Activated effector memory CD4-positive, alpha-beta T cell treated with Interleukin-2 at 50 U/mL for 16 hours (primary cell): ENCODE measurements around the gene LAMA4.

Source experiments
- DNase-seq: peaks from one replicate; pipeline ENCODE4 v3.0.0-alpha.2; 2020

LAMA4 gene, protein sequence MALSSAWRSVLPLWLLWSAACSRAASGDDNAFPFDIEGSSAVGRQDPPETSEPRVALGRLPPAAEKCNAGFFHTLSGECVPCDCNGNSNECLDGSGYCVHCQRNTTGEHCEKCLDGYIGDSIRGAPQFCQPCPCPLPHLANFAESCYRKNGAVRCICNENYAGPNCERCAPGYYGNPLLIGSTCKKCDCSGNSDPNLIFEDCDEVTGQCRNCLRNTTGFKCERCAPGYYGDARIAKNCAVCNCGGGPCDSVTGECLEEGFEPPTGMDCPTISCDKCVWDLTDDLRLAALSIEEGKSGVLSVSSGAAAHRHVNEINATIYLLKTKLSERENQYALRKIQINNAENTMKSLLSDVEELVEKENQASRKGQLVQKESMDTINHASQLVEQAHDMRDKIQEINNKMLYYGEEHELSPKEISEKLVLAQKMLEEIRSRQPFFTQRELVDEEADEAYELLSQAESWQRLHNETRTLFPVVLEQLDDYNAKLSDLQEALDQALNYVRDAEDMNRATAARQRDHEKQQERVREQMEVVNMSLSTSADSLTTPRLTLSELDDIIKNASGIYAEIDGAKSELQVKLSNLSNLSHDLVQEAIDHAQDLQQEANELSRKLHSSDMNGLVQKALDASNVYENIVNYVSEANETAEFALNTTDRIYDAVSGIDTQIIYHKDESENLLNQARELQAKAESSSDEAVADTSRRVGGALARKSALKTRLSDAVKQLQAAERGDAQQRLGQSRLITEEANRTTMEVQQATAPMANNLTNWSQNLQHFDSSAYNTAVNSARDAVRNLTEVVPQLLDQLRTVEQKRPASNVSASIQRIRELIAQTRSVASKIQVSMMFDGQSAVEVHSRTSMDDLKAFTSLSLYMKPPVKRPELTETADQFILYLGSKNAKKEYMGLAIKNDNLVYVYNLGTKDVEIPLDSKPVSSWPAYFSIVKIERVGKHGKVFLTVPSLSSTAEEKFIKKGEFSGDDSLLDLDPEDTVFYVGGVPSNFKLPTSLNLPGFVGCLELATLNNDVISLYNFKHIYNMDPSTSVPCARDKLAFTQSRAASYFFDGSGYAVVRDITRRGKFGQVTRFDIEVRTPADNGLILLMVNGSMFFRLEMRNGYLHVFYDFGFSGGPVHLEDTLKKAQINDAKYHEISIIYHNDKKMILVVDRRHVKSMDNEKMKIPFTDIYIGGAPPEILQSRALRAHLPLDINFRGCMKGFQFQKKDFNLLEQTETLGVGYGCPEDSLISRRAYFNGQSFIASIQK (N-terminal part only)

DNA sequence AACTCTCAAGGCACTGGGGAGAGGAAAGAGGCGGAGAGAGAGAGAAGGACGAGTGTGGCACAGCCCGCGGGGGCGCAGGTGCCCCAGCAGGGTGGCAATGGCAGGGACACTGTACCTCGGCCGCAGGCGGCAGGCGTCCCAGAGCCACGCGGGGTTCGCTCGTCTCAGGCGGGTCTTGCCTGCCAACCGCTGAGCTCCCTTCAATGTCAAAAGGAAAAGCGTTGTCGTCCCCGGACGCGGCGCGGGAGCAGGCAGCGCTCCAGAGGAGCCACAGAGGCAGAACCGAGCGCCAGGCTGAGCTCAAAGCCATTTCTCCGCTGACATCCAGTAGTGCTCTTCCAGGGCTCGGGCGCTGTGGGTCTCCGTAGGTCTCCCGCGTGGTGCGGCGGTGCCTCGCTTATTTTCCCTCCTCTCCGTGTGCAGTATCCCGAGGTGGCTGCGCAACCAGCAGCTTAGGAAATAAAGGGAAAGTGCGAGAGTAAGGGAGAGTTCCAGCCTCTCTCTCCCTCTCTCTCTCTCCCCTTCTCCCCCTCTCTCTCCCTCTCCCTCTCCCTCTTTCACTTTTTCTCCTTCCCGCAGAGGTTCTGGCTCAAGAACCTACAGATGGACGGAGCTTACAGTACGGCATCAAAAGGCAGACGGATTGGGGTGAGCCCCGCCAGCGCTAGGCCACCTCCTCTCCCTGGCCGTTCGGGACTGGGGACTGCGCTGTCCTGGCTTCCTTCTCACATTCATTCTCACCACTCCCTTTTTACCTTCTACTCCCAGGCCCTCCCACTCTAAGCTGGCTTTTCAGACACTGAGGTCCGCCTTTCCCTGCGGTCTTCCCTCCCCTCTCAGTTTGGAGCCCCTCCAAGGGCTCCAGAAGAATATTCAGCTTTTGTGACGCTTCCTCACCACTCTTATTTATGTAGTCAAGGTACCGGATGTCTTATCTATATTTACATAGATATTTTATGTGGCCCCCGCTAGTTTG is at the start of gene LAMA4:
TSS of gene LAMA4 (minus strand) at position 727 of the 976 bp plus-strand sequence. CDS start at position 310, 417 bp downstream.
- no peak for DNase-seq

DNA sequence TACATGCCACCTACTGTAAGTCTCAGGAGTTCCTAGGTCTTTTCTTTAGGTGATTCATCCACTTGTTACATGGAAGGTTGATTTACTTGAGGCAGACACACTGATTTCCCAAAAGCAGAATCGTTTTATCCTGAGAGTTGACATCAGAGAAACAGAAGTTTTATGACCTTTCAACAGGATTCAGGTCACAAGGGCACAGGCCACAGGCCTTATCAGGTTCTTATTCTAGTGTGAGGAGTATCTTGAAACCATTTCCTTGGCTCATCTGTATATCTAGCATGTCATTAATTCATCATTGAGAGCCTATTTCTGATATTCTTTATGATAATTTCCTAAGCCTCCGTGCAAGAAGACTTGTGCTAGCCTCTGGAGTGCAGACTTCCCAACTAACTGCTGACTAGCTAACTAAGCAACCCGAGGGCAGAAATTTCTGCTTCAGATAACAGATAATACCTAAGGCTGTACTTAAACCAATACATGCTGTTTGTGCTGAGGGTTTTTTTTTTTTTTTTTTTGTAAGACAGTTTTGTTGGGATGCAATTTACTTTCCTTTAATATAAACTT is 47.9 kb upstream of the LAMA4 start:
- DNase-seq = no peak

DNA sequence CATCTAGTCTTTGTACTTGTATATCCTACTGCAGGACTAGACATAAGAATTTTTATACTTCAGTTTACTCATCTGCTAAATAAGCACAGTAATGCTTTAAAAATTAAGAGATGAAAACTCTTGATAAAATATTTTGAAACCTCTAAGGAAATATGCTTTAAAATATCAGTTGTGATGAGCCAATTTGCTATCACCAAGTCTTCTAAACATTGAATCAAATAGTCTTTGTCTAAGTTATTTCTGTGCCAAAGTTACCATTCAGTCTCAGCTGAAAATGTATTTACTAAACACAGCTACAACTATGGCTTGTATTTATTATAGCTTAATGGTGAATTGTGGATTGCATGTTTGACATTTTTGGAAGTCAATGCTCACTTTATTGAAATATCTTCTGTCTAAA is 46.5 kb upstream of the LAMA4 start:
- no peak for DNase-seq

DNA sequence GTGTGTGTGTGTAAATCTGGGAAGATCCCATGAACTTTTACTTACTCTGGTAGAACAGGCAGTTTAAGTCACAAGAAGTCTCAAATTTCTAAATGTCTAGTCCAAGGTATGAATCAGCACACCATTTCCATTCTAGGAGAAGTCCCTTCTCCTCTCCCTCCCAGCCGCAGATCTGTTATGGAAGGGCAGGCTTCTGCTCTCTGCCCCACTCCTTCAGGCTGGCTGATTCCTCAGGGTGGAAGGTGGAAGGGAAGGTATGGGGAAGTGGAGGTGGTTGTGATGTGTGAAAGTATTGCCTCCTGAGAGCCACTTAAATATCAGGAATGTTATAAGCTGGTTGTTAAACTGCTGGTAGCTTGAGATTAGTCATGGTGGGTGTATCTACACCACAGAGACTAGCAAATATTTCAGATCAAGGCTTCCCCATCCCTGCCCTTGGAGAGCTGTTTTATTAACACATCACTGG is 44.5 kb upstream of the LAMA4 start:
- no peak for DNase-seq

DNA sequence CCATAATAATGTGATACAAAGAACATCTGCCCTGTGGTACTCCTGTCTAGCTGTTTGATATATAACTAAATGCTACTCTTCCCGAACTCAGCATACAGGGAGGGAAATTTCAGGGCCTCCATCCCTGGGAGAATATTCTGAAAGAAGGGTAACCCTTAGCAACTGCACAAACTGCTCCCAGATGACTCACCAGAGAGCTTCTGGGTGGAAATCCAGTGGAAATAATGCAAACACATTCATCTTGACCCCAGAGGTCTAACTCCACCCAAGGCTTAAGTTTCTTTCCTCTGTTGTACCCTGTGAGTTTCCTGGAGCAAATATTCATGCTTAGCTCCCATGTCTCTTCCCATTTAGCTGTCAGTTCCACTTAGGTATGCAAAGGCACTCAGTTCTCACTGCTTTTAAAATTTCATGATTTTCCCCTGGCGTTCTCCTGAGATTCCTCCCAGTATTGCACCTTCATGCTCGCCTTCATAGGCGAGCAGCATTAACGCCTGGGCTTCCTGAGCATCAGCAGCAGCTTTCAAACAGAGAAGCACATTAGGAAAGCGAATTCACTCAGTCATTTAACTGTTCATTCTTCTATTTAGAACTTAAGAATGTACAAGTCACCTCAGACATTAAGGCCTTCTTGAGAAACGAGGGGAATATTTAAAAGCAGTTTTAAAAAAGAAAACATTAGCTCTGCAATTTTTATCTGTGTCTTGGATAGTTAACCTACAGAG is 43.8 kb upstream of the LAMA4 start:
- no peak for DNase-seq

DNA sequence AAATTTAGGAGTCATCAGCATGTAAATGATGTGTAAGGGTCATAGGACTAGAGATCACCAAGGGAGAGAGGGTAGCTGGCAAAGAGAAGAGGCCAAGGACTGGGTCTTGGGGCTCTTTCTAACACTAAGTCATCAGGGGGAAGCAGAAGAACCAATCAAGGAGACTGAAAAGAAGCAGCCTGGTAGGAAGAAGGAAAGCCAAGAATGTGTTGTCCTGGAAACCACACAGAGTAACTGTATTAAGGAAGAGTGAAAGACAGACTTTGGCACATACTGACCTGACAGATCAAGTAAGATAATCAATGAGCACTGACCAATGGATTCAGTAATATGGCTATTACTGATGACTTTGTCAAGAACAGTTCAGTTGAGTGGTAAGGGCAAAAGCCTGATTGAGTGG is 42.3 kb upstream of the LAMA4 start:
- DNase-seq = no peak

DNA sequence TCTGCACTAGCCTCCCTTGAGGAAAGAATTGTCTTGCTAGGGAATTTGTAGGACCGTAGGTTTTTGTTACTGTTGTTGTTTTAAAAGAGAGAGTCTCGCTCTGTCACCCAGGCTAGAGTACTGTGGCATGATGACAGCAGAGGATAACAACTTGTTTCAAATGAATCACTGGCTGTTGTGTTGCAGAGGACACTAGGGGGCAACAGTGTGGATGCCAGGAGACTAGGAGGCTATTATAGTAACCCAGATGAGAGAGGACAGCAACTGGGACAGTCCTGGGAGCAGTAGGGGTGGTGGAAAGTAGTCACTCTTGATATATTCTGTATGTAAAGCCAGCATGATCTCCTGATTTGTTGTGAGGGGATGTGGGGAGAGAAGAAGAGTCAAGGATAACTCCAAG is 41.8 kb upstream of the LAMA4 start:
- no peak for DNase-seq

DNA sequence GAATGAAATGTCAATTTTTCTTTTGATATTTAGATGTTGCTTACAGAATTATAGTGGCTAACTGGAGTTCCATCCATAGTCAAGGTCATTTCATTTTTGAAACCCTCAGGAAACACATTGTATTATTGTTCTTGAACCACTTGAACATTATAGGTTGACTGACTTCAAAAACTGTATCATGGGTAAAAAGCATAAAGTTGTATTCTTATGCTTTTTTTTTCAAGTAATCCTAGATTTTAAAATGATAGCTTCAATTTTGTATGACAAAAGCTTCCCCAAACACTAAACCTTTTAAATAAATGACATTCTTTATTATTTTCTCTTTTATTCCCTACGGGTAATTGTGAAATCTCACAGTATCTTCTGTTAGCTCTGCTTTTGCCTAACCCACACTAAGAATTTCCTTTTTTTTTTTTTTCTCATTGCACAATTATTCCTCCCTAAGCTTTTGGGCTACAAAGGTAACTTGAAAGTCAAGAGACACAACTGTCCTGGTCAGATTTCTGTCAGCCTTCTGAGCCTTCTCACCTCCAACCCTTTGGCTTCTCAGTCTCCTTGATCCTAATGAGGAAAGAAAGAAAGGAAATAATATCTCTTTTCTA is 36.9 kb upstream of the LAMA4 start:
- DNase-seq = no peak

DNA sequence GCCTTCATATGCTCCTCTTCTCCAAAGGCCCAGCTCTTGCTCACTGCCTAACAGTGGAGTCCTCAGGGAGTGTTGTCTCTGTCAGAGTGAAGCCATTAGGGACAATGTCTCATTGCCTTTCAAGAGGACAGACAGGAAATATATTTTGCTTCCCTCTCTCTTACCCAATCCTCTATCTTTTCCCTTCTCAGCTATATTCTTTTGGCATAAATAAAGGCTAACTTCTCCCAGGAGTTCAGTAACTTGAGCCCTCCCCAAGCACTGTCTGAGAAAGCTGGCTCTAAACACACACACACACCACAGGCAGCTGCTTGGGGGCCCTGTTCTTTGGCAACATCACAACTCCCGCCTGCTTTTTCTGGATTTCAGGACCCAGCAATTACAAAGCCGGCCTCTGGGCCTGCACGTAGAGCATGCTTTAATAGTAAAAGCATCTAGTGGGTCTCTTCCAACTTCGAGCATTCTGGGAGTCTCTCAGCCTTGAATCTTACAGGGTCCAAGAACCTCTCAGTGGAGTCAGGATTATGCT is 34.7 kb upstream of the LAMA4 start:
- DNase-seq = no peak

DNA sequence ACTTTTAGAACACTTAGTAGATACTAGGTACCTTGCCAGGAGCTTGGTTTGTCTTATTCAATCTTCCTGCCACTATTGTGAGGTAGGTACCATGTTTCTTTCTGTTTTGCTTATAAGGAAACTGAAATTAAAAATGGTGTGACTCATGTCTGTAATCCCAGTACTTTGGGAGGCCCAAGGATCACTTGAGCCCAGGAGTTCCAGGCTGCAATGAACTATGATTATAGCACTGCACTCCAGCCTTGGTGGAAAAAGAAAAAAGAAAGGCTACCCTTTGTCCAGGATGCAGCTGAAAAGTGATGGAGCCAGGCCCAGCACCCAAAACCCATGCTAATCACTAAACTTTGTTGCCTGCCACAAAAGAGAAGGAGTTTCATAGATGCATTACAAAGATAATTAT is 34.1 kb upstream of the LAMA4 start:
- DNase-seq = no peak

DNA sequence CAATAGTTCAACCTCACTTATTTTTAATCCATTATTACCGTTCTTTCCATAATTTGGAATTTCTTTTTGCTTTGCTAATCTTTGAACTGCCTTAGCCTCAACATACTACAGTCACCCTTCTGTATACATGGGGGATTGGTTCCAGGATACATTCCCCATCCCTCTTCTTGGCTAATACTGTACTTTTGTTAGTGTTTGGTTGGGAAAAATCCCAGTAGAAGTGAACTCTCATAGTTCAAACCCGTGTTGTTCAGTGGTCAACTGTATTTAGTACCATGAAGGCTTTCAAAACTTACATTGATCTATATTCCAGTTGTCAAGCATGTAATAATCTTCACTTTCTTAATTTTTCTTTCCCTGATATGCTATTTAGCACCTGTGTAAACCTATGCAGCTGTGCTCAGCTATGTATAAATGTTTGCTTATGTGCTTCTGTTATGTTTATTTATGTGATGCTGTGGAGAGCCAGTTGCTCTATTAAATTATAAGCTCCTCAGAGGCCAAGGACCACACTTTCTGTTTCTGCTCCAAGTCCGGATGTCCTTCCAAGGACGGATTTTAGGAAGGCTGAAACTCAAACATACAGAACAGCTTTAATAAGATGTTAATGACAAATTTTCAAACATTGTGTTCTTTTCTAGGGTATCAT is 33.3 kb upstream of the LAMA4 start:
- no peak for DNase-seq

DNA sequence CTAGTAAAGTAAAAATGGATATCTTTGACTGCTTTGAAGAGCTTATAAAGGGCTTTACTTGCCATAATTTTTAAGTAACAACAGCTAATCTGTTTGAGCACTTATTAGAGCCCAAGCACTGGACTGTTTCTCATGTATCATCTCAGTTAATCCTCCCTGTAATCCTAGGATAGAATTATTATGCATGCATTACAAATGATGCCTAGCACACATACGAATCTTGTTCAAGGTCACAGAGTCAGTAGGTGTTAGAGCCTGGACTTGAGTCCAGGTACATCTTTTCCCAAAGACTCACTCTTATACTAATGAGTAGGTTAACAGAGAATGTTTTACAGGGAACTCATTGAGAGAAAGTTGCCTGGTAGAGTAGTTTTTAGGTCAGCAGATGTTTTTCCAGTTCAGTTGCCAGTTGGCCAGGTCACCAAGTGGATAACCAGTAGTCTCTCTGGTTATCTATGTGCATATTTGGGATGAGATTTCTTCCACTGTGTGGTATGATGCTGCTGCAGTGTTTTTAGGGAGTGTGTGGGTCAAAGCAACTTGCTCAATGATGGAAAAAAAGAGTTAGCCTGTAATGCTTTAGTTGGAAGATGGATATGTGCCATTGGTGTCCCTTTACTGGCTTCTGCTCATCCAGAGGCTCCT is 32.3 kb upstream of the LAMA4 start:
- no peak for DNase-seq

DNA sequence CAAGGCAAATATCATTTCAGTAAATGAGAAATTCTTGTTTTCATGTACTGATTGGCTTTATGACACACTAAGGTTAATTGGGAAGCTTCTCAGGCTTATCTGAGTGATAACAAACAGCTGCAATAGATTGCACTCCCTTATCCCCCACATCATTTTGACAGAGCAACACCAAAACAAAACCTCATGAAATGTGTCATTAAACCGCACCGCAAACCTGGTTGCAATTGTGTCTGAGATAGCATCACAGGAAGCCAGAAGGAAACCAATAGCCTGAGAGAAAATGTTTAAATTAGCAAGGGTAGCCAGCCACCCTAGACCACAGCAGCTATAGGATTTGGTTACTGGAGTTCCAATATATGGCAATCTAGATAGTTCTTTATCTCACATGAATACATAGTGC is 31.6 kb upstream of the LAMA4 start:
- peak; percentile 12 for DNase-seq

DNA sequence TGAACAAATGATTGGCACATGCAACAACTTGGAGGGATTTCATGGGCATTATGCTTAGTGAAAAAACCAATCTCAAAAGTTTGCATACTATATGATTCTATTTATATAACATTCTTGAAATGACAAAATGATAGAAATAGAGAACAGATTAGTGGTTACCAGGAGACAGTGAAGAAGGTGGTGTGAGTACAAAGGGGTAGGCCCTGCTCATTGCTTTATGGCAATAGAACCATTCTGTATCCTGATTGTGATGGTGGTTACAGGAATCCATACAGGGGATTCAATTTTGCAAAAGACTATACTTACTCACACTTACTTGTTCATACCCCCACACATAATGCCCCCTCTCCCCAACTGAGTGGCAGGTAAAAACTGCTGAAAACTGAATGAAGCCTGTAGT is 30.2 kb upstream of the LAMA4 start:
- DNase-seq = no peak

DNA sequence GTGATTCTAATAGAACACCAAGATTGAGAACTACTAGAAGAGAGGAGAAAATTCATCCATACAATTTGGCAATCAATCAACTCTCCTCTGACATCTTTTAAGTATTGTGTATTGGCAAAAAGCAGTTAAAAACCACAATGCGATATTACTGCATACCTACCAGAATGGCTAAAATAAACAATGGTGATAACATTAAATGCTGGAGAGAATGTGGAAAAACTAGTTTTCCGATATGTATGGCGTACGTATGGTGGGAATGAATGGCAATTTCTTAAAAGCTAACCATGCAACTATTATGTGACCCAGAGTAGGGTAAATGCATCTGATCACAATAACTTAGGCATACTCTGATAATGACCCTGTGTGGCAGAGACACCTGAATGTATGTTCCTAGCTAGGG is 29.3 kb upstream of the LAMA4 start:
- no peak for DNase-seq

DNA sequence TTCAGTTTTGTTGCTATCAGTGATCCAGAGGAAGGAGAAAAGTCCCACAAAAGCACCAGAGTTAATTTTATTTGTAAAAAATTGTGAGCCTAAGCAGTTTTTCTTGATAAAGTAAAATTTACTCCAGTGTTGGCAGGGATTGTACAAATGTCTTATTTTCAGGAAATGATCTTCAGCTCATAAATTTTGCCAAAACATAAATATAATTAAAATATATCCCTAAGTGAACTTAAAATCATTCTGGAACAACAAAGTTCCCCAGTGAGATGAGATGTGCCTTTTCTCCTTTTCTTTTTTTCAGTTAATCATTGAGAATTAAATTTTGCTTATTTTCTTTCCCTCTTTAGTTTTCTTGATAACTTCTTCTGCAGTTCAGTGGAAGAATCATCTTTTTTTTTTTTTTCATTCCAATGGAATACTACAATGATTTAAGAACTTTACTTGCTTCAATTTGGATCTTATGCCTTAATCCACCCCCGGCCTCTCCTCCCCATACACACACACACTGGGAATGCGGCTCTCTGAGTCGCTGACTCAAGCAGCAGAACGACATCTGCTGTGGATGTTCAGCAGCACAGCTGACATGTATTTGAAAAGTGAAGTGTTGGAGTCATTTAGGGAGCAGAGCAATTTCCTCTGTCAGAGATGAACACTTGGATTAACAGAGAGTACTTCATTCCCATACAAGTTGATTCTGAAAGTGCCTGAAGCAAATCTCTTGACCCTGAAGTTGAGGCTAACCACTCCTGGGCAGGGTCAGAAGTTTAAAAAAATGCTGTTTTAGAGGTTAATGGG is 27.7 kb upstream of the LAMA4 start:
- no peak for DNase-seq

DNA sequence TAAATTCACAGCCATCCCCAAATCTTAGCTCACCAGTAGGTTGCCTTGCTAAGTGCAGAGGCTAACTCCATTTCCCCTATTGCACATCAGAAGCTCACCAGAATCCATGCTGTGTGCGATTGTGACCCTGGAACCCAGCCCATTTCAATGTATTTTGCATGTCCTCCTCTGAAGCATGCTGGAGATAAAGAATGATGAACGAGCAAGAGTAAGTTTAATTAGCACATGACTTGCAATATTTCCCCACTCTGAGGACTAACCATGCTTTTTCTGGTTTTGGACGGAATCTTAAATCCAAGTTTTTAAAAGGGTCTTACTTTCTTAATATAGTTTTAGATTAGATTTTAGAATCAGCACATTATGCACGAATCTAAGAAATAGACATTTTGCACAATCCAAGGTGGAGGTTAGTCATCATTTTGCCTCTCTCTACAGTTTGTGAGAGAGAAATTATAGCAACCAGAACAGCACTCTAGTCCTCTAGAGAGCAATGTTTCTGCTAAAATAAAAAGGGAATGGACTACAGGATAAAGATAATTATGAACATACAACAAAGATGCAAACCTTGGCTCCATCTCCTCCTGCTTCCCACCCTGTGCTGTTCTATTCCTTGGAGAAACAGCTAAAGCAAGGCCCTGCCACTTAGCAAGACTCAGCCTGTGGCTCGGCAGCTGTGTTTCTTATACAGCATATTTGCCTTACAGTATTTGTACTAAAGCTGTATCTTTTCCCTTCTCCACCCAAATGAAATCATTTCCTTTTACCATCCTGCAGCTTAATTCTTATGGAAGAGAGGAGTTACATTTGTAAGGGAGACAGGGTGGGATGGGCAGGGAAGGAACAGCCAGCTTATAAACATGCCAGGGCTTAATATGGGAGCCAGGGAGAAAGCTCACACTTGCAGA is 24.9 kb upstream of the LAMA4 start:
- DNase-seq = no peak
